Measurements from ENCODE around the gene TAF12. TPM values are rescaled to one million over a fixed set of nuclear protein-coding genes. Genes with fewer than 3 reads are reported as not detected.

The TAF12 gene
- total RNA-seq, 3 donors from 2014 or later, result 18.7 to 36.2 (median 22.7) TPM

DNA sequence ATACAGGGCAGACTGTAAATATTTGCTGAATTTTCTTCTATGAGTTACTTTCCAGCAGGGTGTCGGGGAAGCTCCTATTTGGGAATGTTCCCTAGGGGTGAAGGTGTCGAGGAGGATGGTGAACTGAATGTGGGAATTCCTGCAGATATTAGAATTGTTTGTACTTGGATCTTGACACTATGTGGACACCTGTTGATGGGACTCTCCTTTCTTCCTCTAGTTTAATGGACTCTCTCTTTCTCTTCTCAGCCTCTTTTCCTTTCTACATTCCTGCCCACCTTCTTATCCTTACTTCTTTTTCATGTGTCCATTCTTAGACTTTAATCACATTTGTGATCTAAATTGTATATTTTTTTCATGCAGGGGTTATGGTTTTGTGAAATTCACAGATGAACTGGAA is 75.9 kb downstream of the TAF12 start:
- Histone ChIP-seq H3K36me3 (peaks cover 11% of the 10 kb centered on the region), H3K27me3 (no peaks in the 10 kb centered on the region)
- intact Hi-C loops (cut with DNase I; ENCODE audit: low total_unique reads), result no loop called here

DNA sequence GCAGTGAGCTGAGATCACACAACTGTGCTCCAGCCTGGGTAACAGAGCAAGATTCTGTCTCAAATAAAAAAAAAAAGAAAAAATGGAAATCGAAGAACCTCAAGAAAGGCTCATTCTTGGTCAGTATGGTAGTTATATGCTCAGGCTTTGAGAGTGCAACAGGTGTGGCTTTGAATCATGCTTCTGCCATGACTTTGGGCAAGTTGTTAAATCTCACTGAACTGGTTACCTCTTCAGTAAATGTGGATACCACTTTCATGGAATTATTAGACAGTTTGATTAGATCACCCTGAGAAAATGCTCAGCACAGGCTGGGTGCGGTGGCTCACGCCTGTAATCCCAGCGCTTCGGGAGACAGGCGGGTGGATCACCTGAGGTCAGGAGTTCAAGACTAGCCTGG is 77.1 kb downstream of the TAF12 start:
- TF ChIP-seq CTCF (IDR thresholded peaks at IDR 0.05), result no peak
- TF ChIP-seq POLR2A (IDR thresholded peaks at IDR 0.05), result no peak
- no peak for TF ChIP-seq POLR2AphosphoS5 (IDR thresholded peaks at IDR 0.05)

More for the DNA sequence above, 75.9 kb downstream of the TAF12 start:
- Histone ChIP-seq H3K4me1 (no peaks in the 10 kb centered on the region), H3K27ac (no peak overlapping the region), H3K4me3 (no peak overlapping the region), H3K9me3 (no peaks in the 10 kb centered on the region)
- TF ChIP-seq CTCF (IDR thresholded peaks at IDR 0.05) (no peak), POLR2A (IDR thresholded peaks at IDR 0.05) (no peak)
- no peak for DNase-seq (ENCODE audit: low spot score in 2 of 2)

GRCh38 chr1:28565040-28565439 is 77.8 kb downstream of the TAF12 start:
- H3K4me3 ChIP-seq, result no peak overlapping the region
- no peaks in the 10 kb centered on the region for H3K4me1 ChIP-seq
- intact Hi-C loops (cut with DNase I; ENCODE audit: low total_unique reads), result no loop called here
- H3K36me3 ChIP-seq, result peaks cover 8% of the 10 kb centered on the region
- TF ChIP-seq POLR2AphosphoS5 (IDR thresholded peaks at IDR 0.05), result no peak
- TF ChIP-seq CTCF (IDR thresholded peaks at IDR 0.05), result no peak
- no peaks in the 10 kb centered on the region for H3K9me3 ChIP-seq
- H3K27me3 ChIP-seq, result no peaks in the 10 kb centered on the region
- DNase-seq (ENCODE audit: low spot score in 2 of 2), result no peak
- no peak overlapping the region for H3K27ac ChIP-seq

More for the DNA sequence above, 77.1 kb downstream of the TAF12 start:
- DNase-seq (ENCODE audit: low spot score in 2 of 2), result no peak
- no peaks in the 10 kb centered on the region for H3K9me3 ChIP-seq
- intact Hi-C loops (cut with DNase I; ENCODE audit: low total_unique reads), result no loop called here
- H3K4me3 ChIP-seq, result no peak overlapping the region
- H3K27ac ChIP-seq, result no peak overlapping the region
- H3K27me3 ChIP-seq, result no peaks in the 10 kb centered on the region
- H3K4me1 ChIP-seq, result no peaks in the 10 kb centered on the region
- peaks cover 8% of the 10 kb centered on the region for H3K36me3 ChIP-seq

DNA sequence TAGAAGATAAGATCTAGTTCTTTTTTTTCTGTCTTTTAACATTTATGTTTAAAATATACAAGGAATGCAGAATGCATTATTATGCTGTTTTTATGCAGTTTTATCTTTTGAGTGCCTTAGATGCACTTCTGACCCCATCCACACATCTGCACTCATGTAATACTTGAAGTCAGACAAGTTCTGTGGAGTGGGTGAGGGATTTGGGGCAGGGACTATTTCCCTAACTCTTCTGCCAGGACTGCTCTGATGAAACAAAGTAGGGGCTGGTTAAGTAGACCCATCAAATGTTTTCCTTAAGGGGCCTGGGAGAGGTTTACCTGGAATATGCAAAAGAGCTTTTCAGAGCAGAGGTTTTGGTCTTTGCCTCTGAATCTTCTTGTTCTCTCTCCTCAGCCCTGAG is 78.6 kb downstream of the TAF12 start:
- Histone ChIP-seq H3K4me3 (no peak overlapping the region), H3K36me3 (peaks cover 8% of the 10 kb centered on the region), H3K4me1 (no peaks in the 10 kb centered on the region), H3K9me3 (no peaks in the 10 kb centered on the region), H3K27me3 (no peaks in the 10 kb centered on the region), H3K27ac (no peak overlapping the region)
- TF ChIP-seq POLR2AphosphoS5 (IDR thresholded peaks at IDR 0.05), result no peak
- TF ChIP-seq CTCF (IDR thresholded peaks at IDR 0.05), result no peak
- no peak for TF ChIP-seq POLR2A (IDR thresholded peaks at IDR 0.05)
- intact Hi-C loops (cut with DNase I; ENCODE audit: low total_unique reads), result no loop called here
- DNase-seq (ENCODE audit: low spot score in 2 of 2), result no peak

DNA sequence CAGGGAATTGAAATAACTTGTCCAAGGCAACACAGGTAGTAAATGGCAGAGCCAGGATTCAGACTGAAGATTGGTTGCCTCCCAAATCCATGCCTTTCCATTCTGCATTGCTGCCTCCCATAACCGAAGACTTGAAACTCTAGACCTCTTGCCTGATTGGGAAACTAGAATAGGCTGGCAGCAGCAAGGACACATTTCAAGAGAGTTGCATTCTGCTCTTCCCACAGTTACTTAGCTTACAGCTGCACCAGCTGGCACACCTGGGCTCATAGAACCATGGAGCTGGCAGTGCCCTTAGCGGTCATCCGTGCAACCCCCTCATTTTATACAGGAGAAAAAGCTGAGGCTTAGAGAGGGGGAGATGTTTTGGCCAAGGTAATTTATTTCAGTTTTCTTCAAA is 82.0 kb downstream of the TAF12 start:
- Histone ChIP-seq H3K4me1 (no peaks in the 10 kb centered on the region), H3K36me3 (peaks cover 8% of the 10 kb centered on the region), H3K27ac (no peak overlapping the region), H3K4me3 (no peak overlapping the region), H3K9me3 (no peaks in the 10 kb centered on the region), H3K27me3 (no peaks in the 10 kb centered on the region)
- no peak for DNase-seq (ENCODE audit: low spot score in 2 of 2)
- TF ChIP-seq POLR2AphosphoS5 (IDR thresholded peaks at IDR 0.05), result no peak
- no peak for TF ChIP-seq POLR2A (IDR thresholded peaks at IDR 0.05)
- TF ChIP-seq CTCF (IDR thresholded peaks at IDR 0.05), result no peak
- intact Hi-C loops (cut with DNase I; ENCODE audit: low total_unique reads), result no loop called here

Other genes with a start within 250 kb of the TAF12 start
- 10 to 100 TPM; 15.7 to 44.9 (median 40.1) TPM for gene RCC1, start 137.0 kb downstream of the TAF12 start, total RNA-seq
- gene TRNAU1AP, start 90.0 kb downstream of the TAF12 start, total RNA-seq, result 10 to 100 TPM; 22.0 to 27.8 (median 27.1) TPM
- gene RAB42, start 50.8 kb downstream of the TAF12 start, total RNA-seq, result 10 to 100 TPM in 1 of 3 donors, 1 to 10 TPM in 2; 6.9 to 18.6 (median 8.0) TPM
- not detected for gene RNU11, start 5.5 kb upstream of the TAF12 start, total RNA-seq
- gene GMEB1, start 25.7 kb upstream of the TAF12 start, total RNA-seq, result 10 to 100 TPM in 1 of 3 donors, 1 to 10 TPM in 2; 7.7 to 11.9 (median 9.8) TPM
- gene YTHDF2, start 93.9 kb upstream of the TAF12 start, total RNA-seq, result 10 to 100 TPM; 43.5 to 74.1 (median 66.5) TPM
- not detected for gene OPRD1, start 169.1 kb upstream of the TAF12 start, total RNA-seq